SK-N-SH (cell line): ENCODE measurements around the gene DDX28.

ENCODE experiments used
- CTCF ChIP-seq: fragments of 200-600 bp; sonication (generic); IDR thresholded peaks from 2 replicates; pipeline ENCODE4 v1.6.1; 2017; ENCODE audit warnings: antibody characterized with exemption, mild to moderate bottlenecking, moderate library complexity
- EP300 ChIP-seq, 2 experiments: IDR thresholded peaks; 2 replicates each; pipeline versions ENCODE4 v1.4.0 to v1.6.1; 2012; ENCODE audit warnings: borderline replicate concordance in 1 of 2, low read depth in 1 of 2, low read length in 1 of 2
- EZH2phosphoT487 ChIP-seq: fragments of 200-600 bp; sonication (generic); IDR thresholded peaks from 2 replicates; pipeline ENCODE4 v1.6.1; 2017; ENCODE audit warnings: low read depth, mixed run types, mild to moderate bottlenecking, antibody characterized with exemption, moderate library complexity, borderline replicate concordance
- GABPA ChIP-seq: IDR thresholded peaks from 2 replicates; pipeline ENCODE4 v1.4.0; 2012; ENCODE audit warnings: low read depth, mild to moderate bottlenecking
- JUND ChIP-seq: IDR thresholded peaks from 2 replicates; pipeline ENCODE4 v1.4.0; 2012
- NFIC ChIP-seq: IDR thresholded peaks from 2 replicates; pipeline ENCODE4 v1.4.0; 2012; ENCODE audit warnings: borderline replicate concordance
- POLR2AphosphoS5 ChIP-seq: IDR thresholded peaks from 2 replicates; pipeline ENCODE4 v1.6.1; 2012; ENCODE audit warnings: low read depth, low read length
- RAD21 ChIP-seq: IDR thresholded peaks from 2 replicates; pipeline ENCODE4 v1.6.1; 2012; ENCODE audit warnings: mild to moderate bottlenecking, low read length
- TAF1 ChIP-seq: IDR thresholded peaks from 2 replicates; pipeline ENCODE4 v1.6.1; 2012; ENCODE audit warnings: low read depth, mild to moderate bottlenecking, low read length, moderate library complexity, borderline replicate concordance
- YY1 ChIP-seq: IDR thresholded peaks from 2 replicates; pipeline ENCODE4 v1.4.0; 2012; ENCODE audit warnings: low read depth, mild to moderate bottlenecking
- TF ChIP-seq, protein P1 (sequence below): IDR thresholded peaks from 2 replicates; pipeline ENCODE4 v1.6.1; 2012; ENCODE audit warnings: mild to moderate bottlenecking, low read depth, low read length, moderate library complexity

GRCh38 chr16:68049449-68049848 is 26.4 kb upstream of the DDX28 start:
- TF ChIP-seq POLR2AphosphoS5, result no peak
- no peak for TF ChIP-seq EZH2phosphoT487
- TF ChIP-seq CTCF, result no peak
- TF ChIP-seq EP300 (IDR thresholded peaks at IDR 0.05; ENCODE audit: borderline replicate concordance in 1 of 2, low read depth in 1 of 2, low read length in 1 of 2), result no peak
- TF ChIP-seq NFIC, result no peak
- no peak for TF ChIP-seq GABPA
- TF ChIP-seq, protein P1, sequence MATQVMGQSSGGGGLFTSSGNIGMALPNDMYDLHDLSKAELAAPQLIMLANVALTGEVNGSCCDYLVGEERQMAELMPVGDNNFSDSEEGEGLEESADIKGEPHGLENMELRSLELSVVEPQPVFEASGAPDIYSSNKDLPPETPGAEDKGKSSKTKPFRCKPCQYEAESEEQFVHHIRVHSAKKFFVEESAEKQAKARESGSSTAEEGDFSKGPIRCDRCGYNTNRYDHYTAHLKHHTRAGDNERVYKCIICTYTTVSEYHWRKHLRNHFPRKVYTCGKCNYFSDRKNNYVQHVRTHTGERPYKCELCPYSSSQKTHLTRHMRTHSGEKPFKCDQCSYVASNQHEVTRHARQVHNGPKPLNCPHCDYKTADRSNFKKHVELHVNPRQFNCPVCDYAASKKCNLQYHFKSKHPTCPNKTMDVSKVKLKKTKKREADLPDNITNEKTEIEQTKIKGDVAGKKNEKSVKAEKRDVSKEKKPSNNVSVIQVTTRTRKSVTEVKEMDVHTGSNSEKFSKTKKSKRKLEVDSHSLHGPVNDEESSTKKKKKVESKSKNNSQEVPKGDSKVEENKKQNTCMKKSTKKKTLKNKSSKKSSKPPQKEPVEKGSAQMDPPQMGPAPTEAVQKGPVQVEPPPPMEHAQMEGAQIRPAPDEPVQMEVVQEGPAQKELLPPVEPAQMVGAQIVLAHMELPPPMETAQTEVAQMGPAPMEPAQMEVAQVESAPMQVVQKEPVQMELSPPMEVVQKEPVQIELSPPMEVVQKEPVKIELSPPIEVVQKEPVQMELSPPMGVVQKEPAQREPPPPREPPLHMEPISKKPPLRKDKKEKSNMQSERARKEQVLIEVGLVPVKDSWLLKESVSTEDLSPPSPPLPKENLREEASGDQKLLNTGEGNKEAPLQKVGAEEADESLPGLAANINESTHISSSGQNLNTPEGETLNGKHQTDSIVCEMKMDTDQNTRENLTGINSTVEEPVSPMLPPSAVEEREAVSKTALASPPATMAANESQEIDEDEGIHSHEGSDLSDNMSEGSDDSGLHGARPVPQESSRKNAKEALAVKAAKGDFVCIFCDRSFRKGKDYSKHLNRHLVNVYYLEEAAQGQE, result no peak
- no peak for TF ChIP-seq JUND
- no peak for TF ChIP-seq YY1
- TF ChIP-seq RAD21, result no peak
- TF ChIP-seq TAF1, result no peak
